HepG2 (cell line): Measurements from ENCODE around the gene CHEK1. TPM values are rescaled to one million over a fixed set of nuclear protein-coding genes. Genes with fewer than 3 reads are reported as not detected.

Source experiments
- ATAC-seq: fragments of 200-7000 bp; cut with Tn5 transposase; 3 replicates; pipeline ENCODE4 v1.9.1; 2020; ENCODE audit warnings: mild to moderate bottlenecking, moderate library complexity
- BruUV-seq: library from RNA; stranded (reverse); fragments of 400-500 nt; replicated peaks from 2 replicates; lab custom pipeline; 2021; lab: Mats Ljungman, UMichigan
- CTCF ChIA-PET: fragments of 300-600 bp; formaldehyde crosslinking; extraction: SDS; loops from one replicate; lab custom pipeline; 2021; ENCODE audit warnings: low total read pairs, inconsistent platforms, low intra/inter-chr PET ratio; lab: Yijun Ruan, JAX
- POLR2A ChIA-PET: fragments of 350-600 bp; sonication (Branson Sonifier 250); formaldehyde crosslinking; loops from one replicate; lab custom pipeline; 2020; ENCODE audit warnings: antibody characterized with exemption, inconsistent platforms; lab: Yijun Ruan, JAX
- DNase-seq: peaks from one replicate; pipeline ENCODE4 v3.0.0-alpha.2; 2015; ENCODE audit warnings: low spot score
- FAIRE-seq: peaks from 3 replicates; lab custom pipeline; 2011; peaks lifted over from hg19 to GRCh38; lab: Jason Lieb, UNC
- H2AFZ ChIP-seq: one replicate; pipeline ENCODE4 v1.6.1; 2011; ENCODE audit warnings: low read length, inconsistent platforms
- H3K27ac ChIP-seq: fragments of 300-600 bp; 3 replicates; pipeline ENCODE4 v1.8.0; 2011; ENCODE audit warnings: mixed run types, mild to moderate bottlenecking, mixed read lengths, low read length, inconsistent platforms; ENCODE audit not compliant: insufficient read depth; ENCODE audit errors: extremely low read length
- H3K27me3 ChIP-seq, 2 experiments: fragments of 200-600 bp in 1 of 2; 2 replicates in 1 of 2; 3 replicates in 1 of 2; pipeline versions ENCODE4 v1.6.0 to v1.8.0; 2011; ENCODE audit warnings: low read length in 2 of 2, mild to moderate bottlenecking in 2 of 2, moderate library complexity in 2 of 2, inconsistent platforms in 1 of 2; ENCODE audit not compliant: insufficient read depth in 2 of 2, control insufficient read depth in 1 of 2
- H3K36me3 ChIP-seq, 2 experiments: fragments of 200-600 bp in 1 of 2; replicated peaks in 1 of 2; 2 replicates in 1 of 2; 3 replicates in 1 of 2; pipeline versions ENCODE4 v1.5.1 to v1.8.0; 2011; ENCODE audit warnings: low read length in 2 of 2, inconsistent platforms in 1 of 2; ENCODE audit not compliant: insufficient read depth in 2 of 2, control insufficient read depth in 1 of 2
- H3K4me1 ChIP-seq: 2 replicates; pipeline ENCODE4 v1.5.1; 2012; ENCODE audit warnings: low read length, inconsistent platforms; ENCODE audit not compliant: insufficient read depth
- H3K4me2 ChIP-seq: 2 replicates; pipeline ENCODE4 v1.6.0; 2011; ENCODE audit warnings: low read depth, low read length, inconsistent platforms
- H3K4me3 ChIP-seq, 3 experiments: fragments of 200-600 bp in 1 of 3; sonication (generic), shearing (Covaris generic) in 1 of 3; replicated peaks in 1 of 3; 2 replicates each; pipeline ENCODE4 v1.5.1; 2011 to 2016; ENCODE audit warnings: low read length in 3 of 3, inconsistent platforms in 2 of 3, low read depth in 2 of 3, mild to moderate bottlenecking in 2 of 3, control low read depth in 1 of 3, mixed read lengths in 1 of 3; ENCODE audit not compliant: insufficient read depth in 1 of 3
- H3K79me2 ChIP-seq: one replicate; pipeline ENCODE4 v1.6.1; 2011; ENCODE audit warnings: low read length, inconsistent platforms; ENCODE audit not compliant: insufficient read depth
- H3K9ac ChIP-seq: 2 replicates; pipeline ENCODE4 v1.6.0; 2011; ENCODE audit warnings: mild to moderate bottlenecking, low read depth, low read length, inconsistent platforms; ENCODE audit not compliant: insufficient read depth
- H3K9me3 ChIP-seq: 2 replicates; pipeline ENCODE4 v1.5.1; 2012; ENCODE audit warnings: mild to moderate bottlenecking, low read length
- H4K20me1 ChIP-seq: 2 replicates; pipeline ENCODE4 v1.6.0; 2011; ENCODE audit warnings: inconsistent platforms, mild to moderate bottlenecking, low read length, moderate library complexity; ENCODE audit not compliant: insufficient read depth
- GPBP1L1 ChIP-seq: sonication (generic); formaldehyde crosslinking; IDR thresholded peaks from 2 replicates; pipeline ENCODE4 v1.5.0; 2020; ENCODE audit warnings: mild to moderate bottlenecking, missing genetic modification reagents
- JUNB ChIP-seq: sonication (generic); formaldehyde crosslinking; IDR thresholded peaks from 2 replicates; pipeline ENCODE4 v1.8.0; 2022; ENCODE audit warnings: missing genetic modification reagents, mild to moderate bottlenecking, borderline replicate concordance
- MAFK ChIP-seq, 2 experiments: IDR thresholded peaks in 1 of 2; conservative IDR thresholded peaks in 1 of 2; 2 replicates each; pipeline ENCODE4 v1.6.1; 2011; ENCODE audit warnings: improper control_type of control experiment in 2 of 2, low read length in 2 of 2
- MTA1 ChIP-seq: sonication (generic); formaldehyde crosslinking; IDR thresholded peaks from 2 replicates; pipeline ENCODE4 v1.4.0; 2020; ENCODE audit warnings: missing genetic modification reagents, mild to moderate bottlenecking, borderline replicate concordance
- RERE ChIP-seq: IDR thresholded peaks from 2 replicates; pipeline ENCODE4 v1.6.1; 2016; ENCODE audit warnings: low read depth, missing genetic modification reagents, missing compliant biosample characterization
- SMAD9 ChIP-seq: sonication (generic); formaldehyde crosslinking; IDR thresholded peaks from 2 replicates; pipeline ENCODE4 v1.5.1; 2020; ENCODE audit warnings: mild to moderate bottlenecking, missing genetic modification reagents
- SMYD3 ChIP-seq: sonication (generic); formaldehyde crosslinking; IDR thresholded peaks from 2 replicates; pipeline ENCODE4 v1.8.1; 2023; ENCODE audit warnings: mild to moderate bottlenecking, missing genetic modification reagents
- ZNF431 ChIP-seq: sonication (generic); formaldehyde crosslinking; IDR thresholded peaks from 2 replicates; pipeline ENCODE4 v1.9.0; 2022; ENCODE audit warnings: missing genetic modification reagents, low read depth, mild to moderate bottlenecking, borderline replicate concordance
- WGBS: methylation state at CpG from one replicate; pipeline ENCODE4 v1.1.6; 2017; ENCODE audit warnings: low lambda C conversion rate; 5-methylcytosine and 5-hydroxymethylcytosine counted together
- in situ Hi-C: cut with HindIII; loops from 2 replicates; pipeline ENCODE4 v1.10.0; 2017; ENCODE audit warnings: low pct_unique_long_range_greater_than_20kb; ENCODE audit not compliant: extremely low pct_ligation_motif_present
- intact Hi-C: fragments of 100-400 bp; cut with micrococcal nuclease; formaldehyde crosslinking; loops from one replicate; pipeline ENCODE4 v1.10.0; 2022; ENCODE audit not compliant: unreplicated experiment
- polyA plus RNA-seq, 8 experiments: library from polyadenylated mRNA; depleted of rRNA in 3 of 8; stranded (reverse) in 7 of 8; unstranded in 1 of 8; fragments of >200 nt; fragmentation: Illumina TruSeq in 4 of 8; extraction: Trizol in 4 of 8; gene quantifications; 2 replicates each; pipeline versions ENCODE4 v1.2.1 to v1.2.3, GENCODE V29; 2011 to 2016; ENCODE audit warnings: low read depth in 4 of 8, missing spikeins in 1 of 8, mixed read lengths in 1 of 8; ENCODE audit not compliant: insufficient read depth in 1 of 8
- total RNA-seq, 5 experiments: library from RNA; depleted of rRNA; stranded (reverse); fragments of >200 nt; fragmentation: Illumina TruSeq; extraction: Trizol; gene quantifications; 2 replicates each; pipeline ENCODE4 v1.2.3, GENCODE V29; 2016; ENCODE audit warnings: low read depth in 1 of 5
- TF ChIP-seq, protein P1 (sequence below): sonication (generic); formaldehyde crosslinking; IDR thresholded peaks from 2 replicates; pipeline ENCODE4 v1.4.0; 2020; ENCODE audit warnings: missing genetic modification reagents

CHEK1 gene
- total and polyA plus RNA-seq, 2 of the 13 experiments (the other 11 are each of a cell fraction or from before 2014, with no cell fraction given): 17.8 to 83.2 TPM

GRCh38 chr11:125671561-125671960 lies 46.6 kb downstream of the CHEK1 start:
- no peak overlapping the region for H3K4me3 ChIP-seq
- no peak overlapping the region for H3K4me2 ChIP-seq
- TF ChIP-seq JUNB (no peak), GPBP1L1 (CRISPR knock-in tag) (no peak), SMYD3 (CRISPR knock-in tag) (no peak), SMAD9 (no peak)
- TF ChIP-seq, protein P1, sequence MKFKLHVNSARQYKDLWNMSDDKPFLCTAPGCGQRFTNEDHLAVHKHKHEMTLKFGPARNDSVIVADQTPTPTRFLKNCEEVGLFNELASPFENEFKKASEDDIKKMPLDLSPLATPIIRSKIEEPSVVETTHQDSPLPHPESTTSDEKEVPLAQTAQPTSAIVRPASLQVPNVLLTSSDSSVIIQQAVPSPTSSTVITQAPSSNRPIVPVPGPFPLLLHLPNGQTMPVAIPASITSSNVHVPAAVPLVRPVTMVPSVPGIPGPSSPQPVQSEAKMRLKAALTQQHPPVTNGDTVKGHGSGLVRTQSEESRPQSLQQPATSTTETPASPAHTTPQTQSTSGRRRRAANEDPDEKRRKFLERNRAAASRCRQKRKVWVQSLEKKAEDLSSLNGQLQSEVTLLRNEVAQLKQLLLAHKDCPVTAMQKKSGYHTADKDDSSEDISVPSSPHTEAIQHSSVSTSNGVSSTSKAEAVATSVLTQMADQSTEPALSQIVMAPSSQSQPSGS (CRISPR knock-in tag): no peak
- no peak overlapping the region for H3K9ac ChIP-seq
- BruUV-seq: no TSS peak
- in situ Hi-C loops (no loop called here), intact Hi-C loops (no loop called here)
- FAIRE-seq (no peak), DNase-seq (no peak), ATAC-seq (no peak)
- H4K20me1 ChIP-seq: no peaks in the 10 kb centered on the region
- no peak overlapping the region for H3K27ac ChIP-seq
- H2AFZ ChIP-seq: no peak overlapping the region
- CTCF ChIA-PET: no interaction called here
- peaks cover 0 to 15% of the 10 kb centered on the region in 2 experiments; a peak in 2 of 5 replicates for H3K36me3 ChIP-seq
- H3K79me2 ChIP-seq: no peaks in the 10 kb centered on the region
- no peaks in the 10 kb centered on the region for H3K4me1 ChIP-seq
- H3K9me3 ChIP-seq: no peaks in the 10 kb centered on the region
- 95% methylated on average over 2 of the region's 2 CpGs for WGBS
- H3K27me3 ChIP-seq: no peaks in the 10 kb centered on the region
- POLR2A ChIA-PET: no interaction called here

- intact Hi-C loops (no loop called here), in situ Hi-C loops (no loop called here)
- BruUV-seq: no TSS peak
- Histone ChIP-seq H3K4me2 (no peak overlapping the region), H3K27me3 (no peaks in the 10 kb centered on the region), H3K9ac (no peak overlapping the region), H3K4me1 (no peaks in the 10 kb centered on the region), H2AFZ (no peak overlapping the region)
- POLR2A ChIA-PET: no interaction called here
- 92% methylated on average over 2 of the region's 2 CpGs for WGBS
- TF ChIP-seq ZNF431 (no peak), RERE (no peak), MTA1 (CRISPR knock-in tag) (no peak), MAFK (conservative IDR thresholded peaks at IDR 0.05 in 1 of 2, IDR thresholded peaks at IDR 0.05 in 1 of 2; ENCODE audit: low read length in 2 of 2) (no peak)
- TF ChIP-seq, all 625 proteins: peak for 0
- Histone ChIP-seq H3K27ac (no peak overlapping the region), H4K20me1 (no peaks in the 10 kb centered on the region), H3K9me3 (no peaks in the 10 kb centered on the region), H3K36me3 (peaks cover 3 to 18% of the 10 kb centered on the region in 2 experiments; a peak in 4 of 5 replicates), H3K79me2 (no peaks in the 10 kb centered on the region), H3K4me3 (no peak overlapping the region)
- CTCF ChIA-PET: no interaction called here
- no peak for ATAC-seq
- FAIRE-seq: no peak
- DNase-seq: no peak
Measured at GRCh38 chr11:125674210-125674609, 49.2 kb downstream of the CHEK1 start.
